ENCODE data around the gene HOXC11.

HOXC11 gene

DNA sequence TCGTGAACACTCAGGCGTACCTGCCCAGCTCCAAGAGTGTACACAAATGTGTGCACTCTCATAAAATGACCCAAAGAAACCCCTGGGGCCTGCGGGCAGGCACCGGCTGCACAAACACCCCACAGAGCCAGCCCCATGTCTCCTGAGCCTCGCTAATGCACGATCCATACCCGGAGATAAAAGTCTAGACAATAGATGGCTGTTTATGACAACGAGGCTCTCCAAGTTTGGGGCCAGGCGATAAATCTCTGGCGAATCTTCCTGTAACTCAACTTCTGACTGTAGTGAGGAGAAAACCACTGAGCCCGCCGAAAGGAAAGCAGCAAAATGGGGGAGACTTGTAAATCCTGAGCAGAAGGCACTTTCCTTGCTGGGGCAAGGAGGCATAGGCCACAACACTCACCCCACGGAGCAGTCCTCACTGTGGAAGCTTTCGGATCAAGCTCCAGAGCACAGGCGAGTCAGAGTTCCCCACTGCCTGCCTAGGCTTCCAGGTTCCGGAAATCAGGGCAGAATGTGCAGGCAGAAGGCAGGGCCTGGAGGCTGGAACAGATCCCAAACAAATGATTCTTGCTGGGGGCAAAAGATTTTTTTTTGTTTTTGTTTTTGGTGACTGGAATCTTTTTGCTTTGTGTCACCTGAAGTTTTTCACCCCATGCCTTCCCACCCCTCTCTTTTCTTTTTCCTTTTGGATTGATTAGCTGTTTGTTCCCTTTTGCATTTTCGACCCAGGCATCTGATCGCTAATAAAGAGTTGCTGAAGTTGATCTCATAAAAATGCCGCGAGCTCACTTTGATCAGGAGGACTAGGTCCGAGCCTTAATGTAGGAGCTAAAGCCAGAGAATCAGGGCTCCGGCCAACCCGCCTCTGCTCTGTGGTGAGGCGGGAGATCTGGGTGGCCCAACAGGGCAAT is 4.5 kb upstream of the HOXC11 start:
- Histone ChIP-seq H3K4me3 (IDR thresholded peaks at IDR 0.05; ENCODE audit: insufficient read depth, low read depth, low read length) (no peak overlapping the region), H3K9ac (no peak overlapping the region), H3K27ac (no peak overlapping the region), H3K36me3 (ENCODE audit: insufficient read depth) (no peaks in the 10 kb centered on the region), H3K79me2 (ENCODE audit: insufficient read depth, low read depth) (no peaks in the 10 kb centered on the region), H3K4me2 (no peak overlapping the region), H4K20me1 (ENCODE audit: insufficient read depth) (no peaks in the 10 kb centered on the region), H3K4me1 (ENCODE audit: low read depth, poor library complexity, severe bottlenecking) (no peaks in the 10 kb centered on the region), H2AFZ (ENCODE audit: low read depth) (no peak overlapping the region), H3K27me3 (ENCODE audit: insufficient read depth, low read depth) (peaks cover 100% of the 10 kb centered on the region)
- TF ChIP-seq, protein P1, sequence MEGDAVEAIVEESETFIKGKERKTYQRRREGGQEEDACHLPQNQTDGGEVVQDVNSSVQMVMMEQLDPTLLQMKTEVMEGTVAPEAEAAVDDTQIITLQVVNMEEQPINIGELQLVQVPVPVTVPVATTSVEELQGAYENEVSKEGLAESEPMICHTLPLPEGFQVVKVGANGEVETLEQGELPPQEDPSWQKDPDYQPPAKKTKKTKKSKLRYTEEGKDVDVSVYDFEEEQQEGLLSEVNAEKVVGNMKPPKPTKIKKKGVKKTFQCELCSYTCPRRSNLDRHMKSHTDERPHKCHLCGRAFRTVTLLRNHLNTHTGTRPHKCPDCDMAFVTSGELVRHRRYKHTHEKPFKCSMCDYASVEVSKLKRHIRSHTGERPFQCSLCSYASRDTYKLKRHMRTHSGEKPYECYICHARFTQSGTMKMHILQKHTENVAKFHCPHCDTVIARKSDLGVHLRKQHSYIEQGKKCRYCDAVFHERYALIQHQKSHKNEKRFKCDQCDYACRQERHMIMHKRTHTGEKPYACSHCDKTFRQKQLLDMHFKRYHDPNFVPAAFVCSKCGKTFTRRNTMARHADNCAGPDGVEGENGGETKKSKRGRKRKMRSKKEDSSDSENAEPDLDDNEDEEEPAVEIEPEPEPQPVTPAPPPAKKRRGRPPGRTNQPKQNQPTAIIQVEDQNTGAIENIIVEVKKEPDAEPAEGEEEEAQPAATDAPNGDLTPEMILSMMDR (conservative IDR thresholded peaks at IDR 0.05; ENCODE audit: low read depth, low read length) = no peak

DNA sequence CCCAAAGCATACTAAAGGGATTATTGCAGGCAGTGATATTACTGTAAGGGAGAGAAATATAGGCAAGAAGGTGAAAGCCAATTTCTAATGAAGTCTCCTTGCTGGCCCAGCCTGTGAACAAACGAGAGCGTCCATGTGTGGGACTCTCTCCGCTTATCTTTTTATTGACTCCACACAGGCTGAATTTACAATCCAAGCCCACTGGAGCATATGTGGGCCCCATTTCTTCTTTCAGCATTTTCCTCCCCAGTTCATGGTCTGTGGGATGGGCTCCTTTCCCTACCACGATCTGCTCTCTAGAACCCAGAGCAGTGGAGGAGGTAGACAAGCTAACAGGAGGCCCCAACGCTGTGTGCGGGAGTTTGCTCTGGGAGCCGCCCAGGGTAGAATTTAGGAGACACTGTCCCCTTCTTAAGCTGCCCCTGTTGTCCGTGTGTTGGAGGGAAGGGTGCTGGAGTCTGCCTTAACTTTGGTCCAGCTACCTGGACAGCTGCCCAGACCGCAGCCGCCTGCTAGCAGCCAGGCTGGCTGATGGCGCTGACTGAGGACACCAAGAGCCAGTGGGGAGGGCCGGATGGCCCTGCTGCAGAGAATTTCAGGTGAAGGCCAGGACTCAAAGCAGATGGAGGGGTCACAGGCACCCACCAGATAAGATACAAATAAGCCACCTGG is 3.2 kb upstream of the HOXC11 start:
- Histone ChIP-seq H3K36me3 (ENCODE audit: insufficient read depth) (no peaks in the 10 kb centered on the region), H3K27me3 (ENCODE audit: insufficient read depth, low read depth) (peaks cover 100% of the 10 kb centered on the region), H2AFZ (ENCODE audit: low read depth) (no peak overlapping the region), H3K9ac (no peak overlapping the region), H3K79me2 (ENCODE audit: insufficient read depth, low read depth) (no peaks in the 10 kb centered on the region), H3K4me1 (ENCODE audit: low read depth, poor library complexity, severe bottlenecking) (no peaks in the 10 kb centered on the region), H3K27ac (no peak overlapping the region), H3K4me3 (IDR thresholded peaks at IDR 0.05; ENCODE audit: insufficient read depth, low read depth, low read length) (no peak overlapping the region), H3K4me2 (no peak overlapping the region), H4K20me1 (ENCODE audit: insufficient read depth) (no peaks in the 10 kb centered on the region)
- TF ChIP-seq, protein P1 (conservative IDR thresholded peaks at IDR 0.05; ENCODE audit: low read depth, low read length) = no peak

DNA sequence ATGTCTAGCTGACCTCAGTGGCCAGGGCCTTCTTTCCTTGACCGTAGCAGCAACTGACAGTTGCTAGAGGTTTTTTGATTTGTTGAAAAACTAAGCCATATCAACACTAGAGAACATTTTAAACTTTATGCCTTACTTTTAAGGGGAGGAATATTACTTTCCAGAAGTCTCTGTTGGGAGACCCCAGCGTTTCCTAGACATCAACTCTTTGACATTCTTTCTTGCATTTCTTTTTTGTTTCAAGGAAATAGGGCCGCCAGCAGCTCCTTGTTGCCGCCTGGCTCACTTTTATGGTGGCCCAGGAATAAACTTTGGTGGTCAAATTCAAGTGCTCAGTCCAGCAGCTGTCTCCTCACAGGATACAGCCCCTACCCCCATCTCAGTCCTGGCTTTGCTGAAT is 2.5 kb upstream of the HOXC11 start:
- H3K36me3 ChIP-seq (ENCODE audit: insufficient read depth) = no peaks in the 10 kb centered on the region
- TF ChIP-seq, protein P1 (conservative IDR thresholded peaks at IDR 0.05; ENCODE audit: low read depth, low read length) = no peak
- no peak overlapping the region for H2AFZ ChIP-seq (ENCODE audit: low read depth)
- peaks cover 100% of the 10 kb centered on the region for H3K27me3 ChIP-seq (ENCODE audit: insufficient read depth, low read depth)
- H3K79me2 ChIP-seq (ENCODE audit: insufficient read depth, low read depth) = no peaks in the 10 kb centered on the region
- no peak overlapping the region for H3K4me2 ChIP-seq
- H3K27ac ChIP-seq = no peak overlapping the region
- peaks cover 2% of the 10 kb centered on the region for H3K4me1 ChIP-seq (ENCODE audit: low read depth, poor library complexity, severe bottlenecking)
- no peak overlapping the region for H3K4me3 ChIP-seq (IDR thresholded peaks at IDR 0.05; ENCODE audit: insufficient read depth, low read depth, low read length)
- H4K20me1 ChIP-seq (ENCODE audit: insufficient read depth) = no peaks in the 10 kb centered on the region
- no peak overlapping the region for H3K9ac ChIP-seq

DNA sequence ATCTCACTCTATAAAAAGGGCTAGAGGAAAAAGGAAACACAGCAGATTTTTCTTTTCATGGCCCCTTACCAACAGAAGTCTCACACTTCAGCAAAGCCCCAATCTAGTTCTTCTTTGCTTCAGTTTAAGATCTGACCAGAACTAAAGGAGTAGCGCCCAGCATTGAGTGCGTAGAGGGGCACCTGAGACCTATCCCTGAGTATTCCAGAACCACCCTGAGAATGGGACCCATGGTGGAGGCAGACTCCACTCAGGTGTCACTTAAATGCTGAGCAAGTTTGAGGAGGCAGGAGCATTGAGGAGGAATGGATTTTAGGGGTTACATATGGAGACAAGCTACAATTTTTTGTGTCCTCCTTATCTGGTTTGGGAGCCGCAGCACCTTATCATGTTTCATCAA is 1.8 kb upstream of the HOXC11 start:
- TF ChIP-seq, protein P1 (conservative IDR thresholded peaks at IDR 0.05; ENCODE audit: low read depth, low read length) = no peak
- Histone ChIP-seq H3K36me3 (ENCODE audit: insufficient read depth) (no peaks in the 10 kb centered on the region), H3K79me2 (ENCODE audit: insufficient read depth, low read depth) (no peaks in the 10 kb centered on the region), H3K27me3 (ENCODE audit: insufficient read depth, low read depth) (peaks cover 100% of the 10 kb centered on the region), H4K20me1 (ENCODE audit: insufficient read depth) (no peaks in the 10 kb centered on the region), H3K4me3 (IDR thresholded peaks at IDR 0.05; ENCODE audit: insufficient read depth, low read depth, low read length) (no peak overlapping the region), H3K4me2 (no peak overlapping the region), H3K4me1 (ENCODE audit: low read depth, poor library complexity, severe bottlenecking) (peaks cover 2% of the 10 kb centered on the region), H2AFZ (ENCODE audit: low read depth) (no peak overlapping the region), H3K9ac (no peak overlapping the region), H3K27ac (no peak overlapping the region)
